HCT116 (cell line): ENCODE measurements around the gene TBC1D22B. TPM values are rescaled to one million over a fixed set of nuclear protein-coding genes. Genes with fewer than 3 reads are reported as not detected.

Experiments used
- ATAC-seq: fragments of 200-7000 bp; cut with Tn5 transposase; 2 replicates; pipeline ENCODE4 v1.9.1; 2020; ENCODE audit warnings: mild to moderate bottlenecking, moderate library complexity
- BruUV-seq: library from RNA; stranded (reverse); fragments of 400-500 nt; replicated peaks from 2 replicates; lab custom pipeline; 2021; lab: Mats Ljungman, UMichigan
- CTCF ChIA-PET: fragments of 300-600 bp; sonication (Branson Sonifier 250); formaldehyde crosslinking; loops from one replicate; lab custom pipeline; 2021; ENCODE audit warnings: antibody characterized with exemption; lab: Charles Lee
- POLR2A ChIA-PET: fragments of 300-600, 350-600 bp; sonication (Branson Sonifier 250); formaldehyde crosslinking; loops from one replicate; lab custom pipeline; 2021; ENCODE audit warnings: antibody characterized with exemption; lab: Charles Lee
- RAD21 ChIA-PET, 2 experiments: fragments of 300-600 bp; sonication (Branson Sonifier 250); formaldehyde crosslinking; loops; one replicate each; lab custom pipeline; 2023; ENCODE audit warnings: low total read pairs in 2 of 2; ENCODE audit not compliant: uncharacterized antibody in 2 of 2, unreplicated experiment in 2 of 2, low non-redundant PET in 1 of 2; lab: Charles Lee
- DNase-seq: peaks from one replicate; pipeline ENCODE4 v3.0.0-alpha.2; 2010; ENCODE audit warnings: low read depth, low spot score
- H2AFZ ChIP-seq: fragments of 200-600 bp; shearing (Covaris generic), sonication (generic); 2 replicates; pipeline ENCODE4 v1.6.1; 2017; ENCODE audit warnings: low read depth, mixed run types, mixed read lengths, antibody characterized with exemption, low read length; ENCODE audit not compliant: poor library complexity, severe bottlenecking
- H3K27ac ChIP-seq: 2 replicates; pipeline ENCODE4 v1.5.1; 2012; ENCODE audit warnings: low read depth, low read length
- H3K27me3 ChIP-seq: fragments of 200-600 bp; sonication (generic); 2 replicates; pipeline ENCODE4 v1.6.1; 2016; ENCODE audit warnings: mixed run types, low read length, mixed read lengths; ENCODE audit not compliant: insufficient read depth
- H3K36me3 ChIP-seq, 2 experiments: fragments of 200-500 bp in 1 of 2; fragments of 200-600 bp in 1 of 2; sonication (Bioruptor generic) in 1 of 2; sonication (generic) in 1 of 2; 2 replicates each; pipeline versions ENCODE4 v1.5.1 to v1.6.1; 2014 to 2016; ENCODE audit warnings: low read length in 2 of 2, inconsistent platforms in 1 of 2, mixed read lengths in 1 of 2, mixed run types in 1 of 2; ENCODE audit not compliant: insufficient read depth in 2 of 2, control insufficient read depth in 1 of 2
- H3K4me1 ChIP-seq, 2 experiments: fragments of 200-600 bp in 1 of 2; sonication (generic) in 1 of 2; 2 replicates each; pipeline versions ENCODE4 v1.5.1 to v1.6.1; 2012 to 2017; ENCODE audit warnings: low read length in 2 of 2, inconsistent platforms in 1 of 2, mild to moderate bottlenecking in 1 of 2, mixed read lengths in 1 of 2, mixed run types in 1 of 2, moderate library complexity in 1 of 2; ENCODE audit not compliant: insufficient read depth in 2 of 2, control insufficient read depth in 1 of 2
- H3K4me2 ChIP-seq: fragments of 200-600 bp; sonication (generic); 2 replicates; pipeline ENCODE4 v1.6.1; 2017; ENCODE audit warnings: mixed run types, low read length, mixed read lengths
- H3K4me3 ChIP-seq, 2 experiments: fragments of 200-600 bp in 1 of 2; sonication (generic) in 1 of 2; replicated peaks in 1 of 2; 2 replicates each; pipeline ENCODE4 v1.5.1; 2011 to 2016; ENCODE audit warnings: low read length in 2 of 2, control low read depth in 1 of 2, low read depth in 1 of 2, mild to moderate bottlenecking in 1 of 2, mixed read lengths in 1 of 2, mixed run types in 1 of 2
- H3K79me2 ChIP-seq: fragments of 200-600 bp; sonication (generic); 2 replicates; pipeline ENCODE4 v1.6.1; 2017; ENCODE audit warnings: mild to moderate bottlenecking, mixed run types, low read length, moderate library complexity, mixed read lengths; ENCODE audit not compliant: insufficient read depth
- H3K9ac ChIP-seq: fragments of 200-600 bp; sonication (generic); 2 replicates; pipeline ENCODE4 v1.6.1; 2016; ENCODE audit warnings: low read length, mixed read lengths
- H3K9me2 ChIP-seq: fragments of 200-600 bp; sonication (generic), shearing (Covaris generic); 2 replicates; pipeline ENCODE4 v1.6.1; 2017; ENCODE audit warnings: mixed run types, mild to moderate bottlenecking, moderate library complexity; ENCODE audit not compliant: insufficient read depth
- H3K9me3 ChIP-seq, 2 experiments: fragments of 200-500 bp in 1 of 2; fragments of 200-600 bp in 1 of 2; sonication (Bioruptor generic) in 1 of 2; sonication (generic) in 1 of 2; 2 replicates each; pipeline ENCODE4 v1.6.1; 2014 to 2017; ENCODE audit warnings: low read length in 2 of 2, mixed read lengths in 2 of 2, inconsistent platforms in 1 of 2, low read depth in 1 of 2, mild to moderate bottlenecking in 1 of 2, mixed run types in 1 of 2, moderate library complexity in 1 of 2; ENCODE audit not compliant: control insufficient read depth in 1 of 2, insufficient read depth in 1 of 2
- H4K20me1 ChIP-seq: fragments of 200-600 bp; sonication (generic), shearing (Covaris generic); 2 replicates; pipeline ENCODE4 v1.6.1; 2017; ENCODE audit warnings: mixed run types, mild to moderate bottlenecking, moderate library complexity; ENCODE audit not compliant: insufficient read depth
- CBX3 ChIP-seq: IDR thresholded peaks from 2 replicates; pipeline ENCODE4 v1.6.1; 2012; ENCODE audit warnings: low read depth
- CEBPB ChIP-seq: IDR thresholded peaks from 2 replicates; pipeline ENCODE4 v1.6.1; 2012; ENCODE audit warnings: low read depth
- EZH2 ChIP-seq: fragments of 200-600 bp; sonication (generic); IDR thresholded peaks from 2 replicates; pipeline ENCODE4 v1.6.1; 2017; ENCODE audit warnings: antibody characterized with exemption, mixed run types
- FOSL1 ChIP-seq: IDR thresholded peaks from 2 replicates; pipeline ENCODE4 v1.6.1; 2012; ENCODE audit warnings: low read depth
- SIN3A ChIP-seq: IDR thresholded peaks from 2 replicates; pipeline ENCODE4 v1.6.1; 2012; ENCODE audit warnings: low read depth
- SP1 ChIP-seq: IDR thresholded peaks from 2 replicates; pipeline ENCODE4 v1.6.1; 2012; ENCODE audit warnings: low read depth
- TCF7L2 ChIP-seq: IDR thresholded peaks from 2 replicates; pipeline ENCODE4 v1.7.0; 2011; ENCODE audit warnings: borderline replicate concordance, inconsistent platforms; ENCODE audit not compliant: insufficient read depth, insufficient read length; ENCODE audit errors: extremely low read depth
- ZFX ChIP-seq: fragments of 450-650 bp; IDR thresholded peaks from 2 replicates; pipeline ENCODE4 v1.6.1; 2017
- ZNF274 ChIP-seq: fragments of 200-500 bp; sonication (Bioruptor generic); IDR thresholded peaks from 2 replicates; pipeline ENCODE4 v1.6.1; 2014; ENCODE audit warnings: mild to moderate bottlenecking, low read depth, low read length, inconsistent platforms
- intact Hi-C: fragments of 100-400 bp; cut with micrococcal nuclease; formaldehyde crosslinking; loops from 2 replicates; pipeline ENCODE4 v1.10.0; 2022
- total RNA-seq: library from RNA; stranded (reverse); gene quantifications from one replicate; pipeline ENCODE4 v1.2.1, GENCODE V29; 2021; ENCODE audit not compliant: unreplicated experiment

TBC1D22B gene
- total RNA-seq, 1 experiment from 2014 or later: 9.1 TPM

GRCh38 chr6:37317312-37318038 lies 59.9 kb downstream of the TBC1D22B start (continued):
- TF ChIP-seq CEBPB: no peak

GRCh38 chr6:37319156-37319555 lies 61.6 kb downstream of the TBC1D22B start:
- H3K9me3 ChIP-seq: no peaks in the 10 kb centered on the region
- H3K4me2 ChIP-seq: no peak overlapping the region
- H2AFZ ChIP-seq: no peak overlapping the region
- no peaks in the 10 kb centered on the region for H3K27me3 ChIP-seq
- H3K4me3 ChIP-seq: no peak overlapping the region
- intact Hi-C loops: no loop called here
- no peak for ATAC-seq
- no peaks in the 10 kb centered on the region for H3K9me2 ChIP-seq
- ChIA-PET CTCF (no interaction called here), RAD21 (no interaction called here), POLR2A (no interaction called here)
- BruUV-seq: no TSS peak
- H3K36me3 ChIP-seq: peaks cover 16 to 28% of the 10 kb centered on the region in 2 experiments; a peak in 3 of 4 replicates
- peaks cover 0 to 10% of the 10 kb centered on the region in 2 experiments; a peak in 2 of 4 replicates for H3K4me1 ChIP-seq
- no peaks in the 10 kb centered on the region for H3K79me2 ChIP-seq
- no peak overlapping the region for H3K9ac ChIP-seq
- H4K20me1 ChIP-seq: no peaks in the 10 kb centered on the region
- H3K27ac ChIP-seq: no peak overlapping the region
- DNase-seq: no peak
- TF ChIP-seq CBX3: no peak
- no peak for TF ChIP-seq ZFX
- no peak for TF ChIP-seq EZH2
- TF ChIP-seq ZNF274: no peak
- TF ChIP-seq SIN3A: no peak
- no peak for TF ChIP-seq SP1
- TF ChIP-seq FOSL1: no peak
- no peak for TF ChIP-seq CEBPB
- no peak for TF ChIP-seq TCF7L2
- TF ChIP-seq, all 23 proteins: peak for 0
